WTC11 (cell line): Measurements from ENCODE around the gene CROCC2. TPM values are rescaled to one million over a fixed set of nuclear protein-coding genes. Genes with fewer than 3 reads are reported as not detected.

Experiments used
- ATAC-seq: fragments of 200-7000 bp; cut with Tn5 transposase; 2 replicates; pipeline ENCODE4 v1.10.0; 2021; ENCODE audit warnings: mild to moderate bottlenecking, moderate library complexity
- CTCF ChIA-PET: fragments of 300-600 bp; sonication (Branson Sonifier 250); formaldehyde crosslinking; loops from one replicate; lab custom pipeline; 2021; ENCODE audit warnings: antibody characterized with exemption; lab: Charles Lee
- POLR2A ChIA-PET: fragments of 350-600 bp; sonication (Branson Sonifier 250); formaldehyde crosslinking; loops from one replicate; lab custom pipeline; 2021; ENCODE audit warnings: antibody characterized with exemption; lab: Charles Lee
- DNase-seq: peaks from one replicate; pipeline ENCODE4 v3.0.0; 2021; ENCODE audit warnings: low spot score
- H3K27ac Mint-ChIP-seq: 2 replicates; pipeline ENCODE4 v1.8.0; 2021; ENCODE audit warnings: mixed read lengths
- H3K27me3 Mint-ChIP-seq: 2 replicates; pipeline ENCODE4 v1.8.0; 2021; ENCODE audit warnings: low read depth, mild to moderate bottlenecking, moderate library complexity, mixed read lengths
- H3K36me3 Mint-ChIP-seq: 2 replicates; pipeline ENCODE4 v1.8.0; 2021; ENCODE audit warnings: mixed read lengths
- H3K4me1 Mint-ChIP-seq: 2 replicates; pipeline ENCODE4 v1.8.0; 2022; ENCODE audit warnings: mixed read lengths
- H3K4me3 Mint-ChIP-seq: 2 replicates; pipeline ENCODE4 v1.8.0; 2021; ENCODE audit warnings: mild to moderate bottlenecking, moderate library complexity, mixed read lengths
- H3K9me3 Mint-ChIP-seq: 2 replicates; pipeline ENCODE4 v1.8.0; 2021; ENCODE audit warnings: mixed read lengths
- ATF1 ChIP-seq: sonication (generic); formaldehyde crosslinking; IDR thresholded peaks from 2 replicates; pipeline ENCODE4 v1.8.1; 2023; ENCODE audit warnings: mild to moderate bottlenecking, moderate library complexity, missing genetic modification reagents
- ETV6 ChIP-seq: sonication (generic); formaldehyde crosslinking; IDR thresholded peaks from 2 replicates; pipeline ENCODE4 v1.8.1; 2022; ENCODE audit warnings: mild to moderate bottlenecking, missing genetic modification reagents
- GTF2I ChIP-seq: fragments of 250-450 bp; sonication (Bioruptor Pico); conservative IDR thresholded peaks from 2 replicates; pipeline ENCODE4 v1.4.0; 2021; ENCODE audit warnings: mild to moderate bottlenecking
- HMGA2 ChIP-seq: fragments of 250-450 bp; sonication (Bioruptor Pico); IDR thresholded peaks from 2 replicates; pipeline ENCODE4 v1.4.0; 2021; ENCODE audit warnings: mild to moderate bottlenecking, moderate library complexity
- JUN ChIP-seq: sonication (generic); formaldehyde crosslinking; IDR thresholded peaks from 2 replicates; pipeline ENCODE4 v1.8.0; 2023; ENCODE audit warnings: mild to moderate bottlenecking, missing genetic modification reagents
- KAT7 ChIP-seq: sonication (generic); formaldehyde crosslinking; IDR thresholded peaks from 2 replicates; pipeline ENCODE4 v1.8.1; 2023; ENCODE audit warnings: missing genetic modification reagents, mild to moderate bottlenecking, borderline replicate concordance
- MXD4 ChIP-seq: fragments of 250-450 bp; sonication (Bioruptor Pico); IDR thresholded peaks from 2 replicates; pipeline ENCODE4 v1.8.0; 2021; ENCODE audit warnings: mild to moderate bottlenecking, moderate library complexity, borderline replicate concordance
- PRRX2 ChIP-seq: fragments of 250-450 bp; sonication (Bioruptor Pico); IDR thresholded peaks from 2 replicates; pipeline ENCODE4 v1.8.0; 2021; ENCODE audit warnings: mild to moderate bottlenecking
- RORB ChIP-seq: fragments of 250-450 bp; sonication (Bioruptor Pico); IDR thresholded peaks from 2 replicates; pipeline ENCODE4 v1.9.0; 2021; ENCODE audit warnings: mild to moderate bottlenecking
- SMAD4 ChIP-seq: sonication (generic); formaldehyde crosslinking; IDR thresholded peaks from 2 replicates; pipeline ENCODE4 v1.8.0; 2022; ENCODE audit warnings: mild to moderate bottlenecking, missing genetic modification reagents
- SP1 ChIP-seq: sonication (generic); formaldehyde crosslinking; conservative IDR thresholded peaks from 2 replicates; pipeline ENCODE4 v1.8.1; 2022; ENCODE audit warnings: missing genetic modification reagents
- TCF7 ChIP-seq: sonication (generic); formaldehyde crosslinking; IDR thresholded peaks from 2 replicates; pipeline ENCODE4 v1.8.0; 2022; ENCODE audit warnings: mild to moderate bottlenecking, low read depth, missing genetic modification reagents, moderate library complexity
- TEAD1 ChIP-seq: sonication (generic); formaldehyde crosslinking; IDR thresholded peaks from 2 replicates; pipeline ENCODE4 v1.8.0; 2022; ENCODE audit warnings: mild to moderate bottlenecking, missing genetic modification reagents
- ZNF232 ChIP-seq: sonication (generic); formaldehyde crosslinking; IDR thresholded peaks from 2 replicates; pipeline ENCODE4 v1.8.0; 2022; ENCODE audit warnings: mild to moderate bottlenecking, missing genetic modification reagents
- ZNF423 ChIP-seq: fragments of 250-450 bp; sonication (Bioruptor Pico); IDR thresholded peaks from 2 replicates; pipeline ENCODE4 v2.1.2; 2022; ENCODE audit warnings: mild to moderate bottlenecking, moderate library complexity
- total RNA-seq: library from RNA; stranded (reverse); gene quantifications from 3 replicates; pipeline ENCODE4 v1.2.3, GENCODE V29; 2021
- TF ChIP-seq, protein P1 (sequence below): sonication (generic); formaldehyde crosslinking; IDR thresholded peaks from 2 replicates; pipeline ENCODE4 v1.8.0; 2022; ENCODE audit warnings: mild to moderate bottlenecking, missing genetic modification reagents
- TF ChIP-seq, protein P2 (sequence below): sonication (generic); formaldehyde crosslinking; IDR thresholded peaks from 2 replicates; pipeline ENCODE4 v1.8.1; 2023; ENCODE audit warnings: mild to moderate bottlenecking, missing genetic modification reagents
- TF ChIP-seq, protein P3 (sequence below): fragments of 250-450 bp; sonication (Bioruptor Pico); IDR thresholded peaks from 2 replicates; pipeline ENCODE4 v1.9.0; 2021; ENCODE audit warnings: moderate library complexity, mild to moderate bottlenecking, inconsistent platforms, borderline replicate concordance
- TF ChIP-seq, protein P4 (sequence below): sonication (generic); formaldehyde crosslinking; IDR thresholded peaks from 2 replicates; pipeline ENCODE4 v1.8.1; 2022; ENCODE audit warnings: mild to moderate bottlenecking, missing genetic modification reagents, moderate library complexity, borderline replicate concordance
- TF ChIP-seq, protein P5 (sequence below): sonication (generic); formaldehyde crosslinking; IDR thresholded peaks from 2 replicates; pipeline ENCODE4 v1.8.0; 2023; ENCODE audit warnings: mild to moderate bottlenecking, missing genetic modification reagents
- TF ChIP-seq, protein P6 (sequence below): fragments of 250-450 bp; sonication (Bioruptor Pico); IDR thresholded peaks from 2 replicates; pipeline ENCODE4 v1.8.0; 2021; ENCODE audit warnings: mild to moderate bottlenecking

CROCC2 gene
- total RNA-seq, 1 experiment from 2014 or later: not detected

DNA sequence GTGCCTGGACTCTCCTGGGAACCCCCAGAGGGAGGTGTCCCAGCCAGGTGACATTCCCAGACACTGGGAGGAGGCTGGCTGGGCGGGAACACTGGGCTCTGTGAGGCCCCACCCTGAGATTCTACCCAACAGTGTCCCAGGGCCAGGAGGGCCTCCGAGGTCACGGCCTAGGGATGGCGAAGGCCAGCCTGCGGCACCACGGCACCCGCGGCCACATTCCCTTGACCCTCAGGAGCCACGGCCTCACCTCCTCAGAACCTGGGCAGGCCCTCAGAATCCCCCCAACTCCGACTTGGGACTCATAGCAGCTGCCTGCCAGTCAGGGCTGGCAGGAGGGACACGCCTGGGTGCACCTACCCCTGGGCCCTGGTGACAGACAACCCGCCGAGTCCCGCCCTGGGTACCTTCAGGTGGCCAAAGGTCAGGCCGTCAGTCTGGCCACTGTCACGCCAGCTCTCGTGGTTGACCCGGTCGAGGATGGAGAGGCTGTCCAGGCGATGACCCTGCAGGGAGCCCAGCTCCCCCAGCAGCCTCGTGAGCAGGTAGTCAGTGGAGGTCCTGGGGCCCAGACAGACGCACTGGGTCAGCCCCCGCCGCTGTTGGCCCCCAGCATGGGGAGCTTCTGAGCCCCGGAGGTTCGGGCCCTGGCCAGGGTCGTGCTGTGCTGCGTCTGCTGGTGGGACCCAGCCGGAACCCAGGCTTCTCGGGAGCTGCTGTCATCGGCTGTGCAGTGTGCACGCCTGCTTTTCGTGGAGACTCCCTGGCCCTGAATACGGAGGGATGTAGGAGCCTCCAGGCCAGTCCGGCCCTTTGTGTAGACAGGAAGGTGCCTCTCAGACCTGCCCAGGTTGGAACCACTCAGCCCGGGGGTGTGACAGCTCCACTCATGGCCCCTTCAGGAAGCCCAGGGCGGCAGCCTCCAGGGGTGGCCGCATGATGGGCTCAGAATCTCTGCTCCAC lies 16.3 kb upstream of the CROCC2 start:
- DNase-seq: no peak
- Mint-ChIP-seq H3K4me3 (no peak overlapping the region), H3K27ac (no peak overlapping the region), H3K9me3 (no peaks in the 10 kb centered on the region), H3K27me3 (no peaks in the 10 kb centered on the region), H3K4me1 (no peaks in the 10 kb centered on the region), H3K36me3 (no peaks in the 10 kb centered on the region)
- no peak for ATAC-seq
- TF ChIP-seq, protein P1, sequence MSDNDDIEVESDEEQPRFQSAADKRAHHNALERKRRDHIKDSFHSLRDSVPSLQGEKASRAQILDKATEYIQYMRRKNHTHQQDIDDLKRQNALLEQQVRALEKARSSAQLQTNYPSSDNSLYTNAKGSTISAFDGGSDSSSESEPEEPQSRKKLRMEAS (CRISPR knock-in tag): no peak
- TF ChIP-seq ATF1 (CRISPR knock-in tag) (no peak), ZNF232 (CRISPR knock-in tag) (no peak)
- ChIA-PET POLR2A (no interaction called here), CTCF (interaction anchor here (1.4 to 3.3 kb wide), 3 partner anchors 8 to 39 kb away, joined by 6 to 13 read pairs (median 9); no protein-coding TSS in a partner anchor)

DNA sequence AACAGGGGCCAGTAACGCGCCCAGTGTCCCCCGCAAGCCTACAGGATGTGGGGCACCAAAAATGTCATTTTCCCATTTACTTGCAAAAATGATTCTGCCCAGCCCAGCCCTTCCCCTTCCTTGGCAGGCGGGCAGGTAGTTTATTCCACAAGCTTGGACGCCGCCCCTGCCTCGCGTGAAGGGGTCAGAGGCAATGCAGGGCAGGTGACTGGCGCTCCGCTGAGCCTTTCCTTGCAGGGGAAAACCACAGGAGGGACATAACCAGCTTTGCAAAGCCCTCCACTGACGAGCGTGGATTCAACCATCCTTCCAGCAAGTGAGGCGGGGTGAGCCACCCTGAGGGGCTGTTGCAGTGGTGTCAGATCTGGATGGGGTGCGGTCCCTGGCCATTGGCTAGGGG lies 15.4 kb upstream of the CROCC2 start:
- Mint-ChIP-seq H3K4me3 (no peak overlapping the region), H3K9me3 (no peaks in the 10 kb centered on the region), H3K36me3 (no peaks in the 10 kb centered on the region), H3K27ac (no peak overlapping the region), H3K27me3 (no peaks in the 10 kb centered on the region), H3K4me1 (no peaks in the 10 kb centered on the region)
- ChIA-PET CTCF (interaction anchor here (1.4 to 3.3 kb wide), 2 partner anchors 24 to 39 kb away, joined by 6 to 13 read pairs; no protein-coding TSS in a partner anchor), POLR2A (no interaction called here)
- ATAC-seq: no peak
- no peak for TF ChIP-seq KAT7 (CRISPR knock-in tag)
- TF ChIP-seq, protein P2, sequence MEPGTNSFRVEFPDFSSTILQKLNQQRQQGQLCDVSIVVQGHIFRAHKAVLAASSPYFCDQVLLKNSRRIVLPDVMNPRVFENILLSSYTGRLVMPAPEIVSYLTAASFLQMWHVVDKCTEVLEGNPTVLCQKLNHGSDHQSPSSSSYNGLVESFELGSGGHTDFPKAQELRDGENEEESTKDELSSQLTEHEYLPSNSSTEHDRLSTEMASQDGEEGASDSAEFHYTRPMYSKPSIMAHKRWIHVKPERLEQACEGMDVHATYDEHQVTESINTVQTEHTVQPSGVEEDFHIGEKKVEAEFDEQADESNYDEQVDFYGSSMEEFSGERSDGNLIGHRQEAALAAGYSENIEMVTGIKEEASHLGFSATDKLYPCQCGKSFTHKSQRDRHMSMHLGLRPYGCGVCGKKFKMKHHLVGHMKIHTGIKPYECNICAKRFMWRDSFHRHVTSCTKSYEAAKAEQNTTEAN: no peak
- no peak for TF ChIP-seq SMAD4
- TF ChIP-seq ZNF423 (CRISPR knock-in tag): no peak
- TF ChIP-seq, protein P3, sequence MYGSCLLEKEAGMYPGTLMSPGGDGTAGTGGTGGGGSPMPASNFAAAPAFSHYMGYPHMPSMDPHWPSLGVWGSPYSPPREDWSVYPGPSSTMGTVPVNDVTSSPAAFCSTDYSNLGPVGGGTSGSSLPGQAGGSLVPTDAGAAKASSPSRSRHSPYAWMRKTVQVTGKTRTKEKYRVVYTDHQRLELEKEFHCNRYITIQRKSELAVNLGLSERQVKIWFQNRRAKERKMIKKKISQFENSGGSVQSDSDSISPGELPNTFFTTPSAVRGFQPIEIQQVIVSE (CRISPR knock-in tag): no peak
- TF ChIP-seq, protein P4, sequence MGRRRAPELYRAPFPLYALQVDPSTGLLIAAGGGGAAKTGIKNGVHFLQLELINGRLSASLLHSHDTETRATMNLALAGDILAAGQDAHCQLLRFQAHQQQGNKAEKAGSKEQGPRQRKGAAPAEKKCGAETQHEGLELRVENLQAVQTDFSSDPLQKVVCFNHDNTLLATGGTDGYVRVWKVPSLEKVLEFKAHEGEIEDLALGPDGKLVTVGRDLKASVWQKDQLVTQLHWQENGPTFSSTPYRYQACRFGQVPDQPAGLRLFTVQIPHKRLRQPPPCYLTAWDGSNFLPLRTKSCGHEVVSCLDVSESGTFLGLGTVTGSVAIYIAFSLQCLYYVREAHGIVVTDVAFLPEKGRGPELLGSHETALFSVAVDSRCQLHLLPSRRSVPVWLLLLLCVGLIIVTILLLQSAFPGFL (CRISPR knock-in tag): no peak
- TF ChIP-seq RORB (CRISPR knock-in tag): no peak
- no peak for TF ChIP-seq HMGA2 (CRISPR knock-in tag)
- TF ChIP-seq GTF2I (CRISPR knock-in tag): no peak
- no peak for DNase-seq

DNA sequence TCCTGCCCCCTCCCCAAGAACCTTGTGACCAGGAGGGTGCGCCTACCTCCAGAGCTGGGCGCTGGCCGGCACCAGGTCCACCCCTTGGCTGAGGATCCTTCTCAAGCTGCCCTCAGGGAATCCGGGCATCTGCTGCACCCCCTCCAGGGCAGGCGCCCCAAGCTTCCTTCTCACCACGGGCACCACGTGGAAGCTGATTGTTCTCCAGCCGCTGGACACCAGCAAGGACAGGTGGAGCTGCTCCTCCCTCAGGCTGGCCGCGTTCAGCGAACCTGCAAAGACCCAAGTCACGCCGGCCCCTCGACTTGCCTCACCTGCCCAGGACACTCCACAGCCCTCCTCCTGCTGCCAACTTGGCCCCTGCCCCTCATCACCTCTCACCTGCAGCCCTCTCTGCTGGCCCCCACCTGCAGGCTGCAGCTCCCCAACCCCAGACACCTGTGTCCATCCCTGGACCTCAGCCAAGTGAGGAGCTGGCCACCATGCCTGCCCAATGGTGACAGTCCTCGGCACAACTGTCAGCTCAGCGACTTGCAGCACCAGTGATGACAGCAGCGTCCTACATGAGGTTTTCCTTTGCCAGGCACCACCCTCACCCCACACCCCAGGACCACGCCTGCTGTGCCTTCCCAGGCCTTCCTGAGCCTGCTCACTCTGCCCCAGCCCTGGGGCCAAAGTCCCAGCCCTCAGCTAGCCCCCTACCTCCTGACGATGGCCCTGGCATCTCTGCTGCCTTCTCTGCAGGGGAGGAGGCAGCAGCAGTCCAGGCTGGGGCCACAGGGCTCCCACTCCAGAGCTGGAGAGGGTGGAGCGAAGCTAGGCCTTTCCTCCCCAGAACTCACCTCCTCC lies 14.4 kb upstream of the CROCC2 start:
- no peaks in the 10 kb centered on the region for H3K27me3 Mint-ChIP-seq
- no peak overlapping the region for H3K27ac Mint-ChIP-seq
- H3K9me3 Mint-ChIP-seq: no peaks in the 10 kb centered on the region
- no peaks in the 10 kb centered on the region for H3K36me3 Mint-ChIP-seq
- no peaks in the 10 kb centered on the region for H3K4me1 Mint-ChIP-seq
- H3K4me3 Mint-ChIP-seq: no peak overlapping the region
- no peak for TF ChIP-seq MXD4 (CRISPR knock-in tag)
- TF ChIP-seq, protein P5, sequence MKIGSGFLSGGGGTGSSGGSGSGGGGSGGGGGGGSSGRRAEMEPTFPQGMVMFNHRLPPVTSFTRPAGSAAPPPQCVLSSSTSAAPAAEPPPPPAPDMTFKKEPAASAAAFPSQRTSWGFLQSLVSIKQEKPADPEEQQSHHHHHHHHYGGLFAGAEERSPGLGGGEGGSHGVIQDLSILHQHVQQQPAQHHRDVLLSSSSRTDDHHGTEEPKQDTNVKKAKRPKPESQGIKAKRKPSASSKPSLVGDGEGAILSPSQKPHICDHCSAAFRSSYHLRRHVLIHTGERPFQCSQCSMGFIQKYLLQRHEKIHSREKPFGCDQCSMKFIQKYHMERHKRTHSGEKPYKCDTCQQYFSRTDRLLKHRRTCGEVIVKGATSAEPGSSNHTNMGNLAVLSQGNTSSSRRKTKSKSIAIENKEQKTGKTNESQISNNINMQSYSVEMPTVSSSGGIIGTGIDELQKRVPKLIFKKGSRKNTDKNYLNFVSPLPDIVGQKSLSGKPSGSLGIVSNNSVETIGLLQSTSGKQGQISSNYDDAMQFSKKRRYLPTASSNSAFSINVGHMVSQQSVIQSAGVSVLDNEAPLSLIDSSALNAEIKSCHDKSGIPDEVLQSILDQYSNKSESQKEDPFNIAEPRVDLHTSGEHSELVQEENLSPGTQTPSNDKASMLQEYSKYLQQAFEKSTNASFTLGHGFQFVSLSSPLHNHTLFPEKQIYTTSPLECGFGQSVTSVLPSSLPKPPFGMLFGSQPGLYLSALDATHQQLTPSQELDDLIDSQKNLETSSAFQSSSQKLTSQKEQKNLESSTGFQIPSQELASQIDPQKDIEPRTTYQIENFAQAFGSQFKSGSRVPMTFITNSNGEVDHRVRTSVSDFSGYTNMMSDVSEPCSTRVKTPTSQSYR (CRISPR knock-in tag): no peak
- no peak for TF ChIP-seq PRRX2 (CRISPR knock-in tag)
- TF ChIP-seq JUN (CRISPR knock-in tag): no peak
- no peak for TF ChIP-seq TEAD1
- TF ChIP-seq TCF7 (CRISPR knock-in tag): no peak
- no peak for TF ChIP-seq ETV6 (CRISPR knock-in tag)
- no peak for TF ChIP-seq SP1 (CRISPR knock-in tag)
- TF ChIP-seq, protein P6, sequence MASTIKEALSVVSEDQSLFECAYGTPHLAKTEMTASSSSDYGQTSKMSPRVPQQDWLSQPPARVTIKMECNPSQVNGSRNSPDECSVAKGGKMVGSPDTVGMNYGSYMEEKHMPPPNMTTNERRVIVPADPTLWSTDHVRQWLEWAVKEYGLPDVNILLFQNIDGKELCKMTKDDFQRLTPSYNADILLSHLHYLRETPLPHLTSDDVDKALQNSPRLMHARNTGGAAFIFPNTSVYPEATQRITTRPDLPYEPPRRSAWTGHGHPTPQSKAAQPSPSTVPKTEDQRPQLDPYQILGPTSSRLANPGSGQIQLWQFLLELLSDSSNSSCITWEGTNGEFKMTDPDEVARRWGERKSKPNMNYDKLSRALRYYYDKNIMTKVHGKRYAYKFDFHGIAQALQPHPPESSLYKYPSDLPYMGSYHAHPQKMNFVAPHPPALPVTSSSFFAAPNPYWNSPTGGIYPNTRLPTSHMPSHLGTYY (CRISPR knock-in tag): no peak
- TF ChIP-seq, all 79 proteins: peak for 0
- ChIA-PET CTCF (interaction anchor here (0.5 to 3.3 kb wide), 6 partner anchors 23 to 326 kb away, joined by 3 to 13 read pairs (median 5); no protein-coding TSS in a partner anchor), POLR2A (no interaction called here)
- ATAC-seq (no peak), DNase-seq (no peak)
